GM19023 (cell line): ENCODE results near the gene DCD.
"Not testable (repeated sequence)": the region's sequence is repeated elsewhere in the genome, so short reads cannot be mapped to it uniquely, and the experiment has no call there.

Experiments
- ATAC-seq: cut with Tn5 transposase; IDR thresholded peaks from one replicate; pipeline ENCODE4 v1.9.1; 2021; ENCODE audit warnings: mild to moderate bottlenecking, moderate library complexity; ENCODE audit not compliant: unreplicated experiment

DCD gene

DNA sequence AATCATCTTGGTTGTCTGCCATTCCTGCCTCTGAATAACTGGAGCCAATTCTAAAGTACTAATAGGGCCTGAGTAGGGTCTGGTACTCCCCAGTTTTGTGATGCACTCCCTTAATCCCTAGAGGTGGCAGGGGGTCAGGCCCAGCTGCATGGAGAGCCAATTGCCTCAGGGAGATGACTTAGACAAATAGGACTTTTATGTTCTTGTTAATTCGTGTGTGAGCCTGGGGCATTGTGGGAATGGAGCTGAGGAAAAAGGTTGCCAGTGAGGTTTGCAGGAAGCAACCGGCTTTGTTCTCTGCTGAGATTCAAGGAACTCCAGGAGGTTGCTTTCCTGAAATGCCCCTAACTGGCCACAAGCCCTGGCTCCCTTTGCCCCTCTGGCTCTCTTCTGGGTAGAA is 6.8 kb upstream of the DCD start:
- ATAC-seq: no peak

DNA sequence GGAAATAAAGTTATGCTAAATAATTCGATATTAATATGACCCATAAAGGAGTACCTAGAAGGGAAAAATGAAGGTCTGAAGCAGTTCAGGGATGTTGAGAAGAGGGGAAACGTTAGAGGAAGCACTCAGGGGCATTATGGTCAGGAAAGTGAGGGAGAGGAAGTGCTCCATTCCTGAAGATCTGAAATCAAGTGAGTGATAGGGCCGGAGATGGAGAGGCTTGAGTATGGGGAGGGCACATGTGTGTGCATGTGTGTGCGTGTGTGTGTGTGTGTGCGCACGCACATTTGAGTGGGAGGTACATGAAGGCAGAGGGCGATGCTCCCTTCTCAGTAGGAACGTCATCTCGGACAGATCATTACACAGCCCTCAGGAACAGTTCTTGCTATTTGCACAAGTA is 4.9 kb upstream of the DCD start:
- no peak for ATAC-seq

DNA sequence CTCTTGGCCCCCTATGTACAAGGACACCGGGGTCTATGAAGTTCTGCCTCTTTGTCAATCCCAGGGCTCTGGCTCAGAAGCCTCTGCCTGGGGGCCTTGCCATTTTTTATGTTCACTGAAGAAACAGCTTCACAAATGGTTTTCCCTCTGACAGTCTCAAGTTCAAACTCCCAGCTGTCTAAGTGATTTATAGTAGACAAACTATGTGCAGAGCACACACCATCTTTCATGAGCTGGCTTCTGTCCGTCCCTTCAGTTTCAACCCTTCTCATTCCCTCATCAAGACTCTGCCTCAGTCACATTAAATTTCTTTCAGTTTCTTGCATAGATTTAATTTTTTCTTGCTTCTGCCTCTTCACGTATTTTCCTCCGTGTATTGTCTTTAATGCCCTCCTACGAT is 2.7 kb upstream of the DCD start:
- no peak for ATAC-seq

DNA sequence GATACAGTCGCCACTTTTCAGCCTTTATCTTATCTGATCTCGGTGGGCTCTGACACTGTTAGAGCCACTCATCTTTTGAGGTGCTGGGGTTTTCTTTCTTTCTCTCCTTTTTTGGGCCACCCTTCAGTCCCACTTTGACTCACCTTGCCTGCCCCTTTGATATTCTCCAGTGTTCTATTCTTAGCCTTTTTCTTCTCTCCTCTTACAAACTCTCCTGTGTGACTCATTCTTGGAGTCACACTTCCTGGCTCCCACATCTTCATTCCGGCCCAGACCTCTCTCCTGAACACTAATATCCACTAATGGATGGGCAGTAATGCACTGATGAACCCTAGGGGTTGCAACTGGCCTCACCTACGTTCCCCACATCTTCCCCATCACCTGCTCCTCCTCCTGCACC is 2.2 kb upstream of the DCD start:
- ATAC-seq: no peak

DNA sequence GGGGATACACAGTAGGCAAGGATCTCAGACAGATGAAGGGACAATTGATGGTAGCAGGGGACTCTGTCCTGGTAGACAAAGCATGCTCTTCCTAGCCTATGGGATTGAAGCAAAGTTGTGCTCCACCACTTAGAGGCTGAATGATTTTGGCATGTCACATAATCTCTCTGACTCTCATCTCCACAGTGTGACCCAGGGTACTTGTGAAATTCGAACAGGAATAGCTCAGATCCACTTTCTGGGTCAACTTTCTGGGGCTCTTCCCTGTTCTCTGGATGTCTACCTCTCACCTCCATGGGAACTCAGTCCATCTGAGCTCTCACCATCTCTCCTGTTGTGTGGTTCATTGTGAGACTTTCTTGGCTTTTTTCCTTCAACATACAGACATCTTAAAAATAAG is 1.7 kb upstream of the DCD start:
- no peak for ATAC-seq

DNA sequence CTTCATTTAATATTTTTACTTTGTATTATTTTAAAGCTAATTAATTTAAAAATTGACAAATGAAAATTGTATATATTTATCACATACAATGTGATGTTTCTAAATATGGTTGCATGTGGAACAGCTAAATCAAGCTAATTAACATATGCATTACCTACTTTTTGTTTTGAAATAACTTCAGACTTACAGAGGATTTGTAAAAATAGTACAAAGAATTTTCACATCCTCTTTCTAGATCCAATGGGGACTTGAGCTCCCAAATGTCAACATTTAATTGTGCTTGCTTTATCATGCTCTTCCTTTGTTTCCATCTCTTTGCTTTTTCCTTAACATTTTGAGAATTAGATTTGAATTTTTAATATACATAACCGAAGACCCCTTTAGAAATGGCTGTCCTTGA is 6.6 kb downstream of the DCD start:
- ATAC-seq: no peak

DNA sequence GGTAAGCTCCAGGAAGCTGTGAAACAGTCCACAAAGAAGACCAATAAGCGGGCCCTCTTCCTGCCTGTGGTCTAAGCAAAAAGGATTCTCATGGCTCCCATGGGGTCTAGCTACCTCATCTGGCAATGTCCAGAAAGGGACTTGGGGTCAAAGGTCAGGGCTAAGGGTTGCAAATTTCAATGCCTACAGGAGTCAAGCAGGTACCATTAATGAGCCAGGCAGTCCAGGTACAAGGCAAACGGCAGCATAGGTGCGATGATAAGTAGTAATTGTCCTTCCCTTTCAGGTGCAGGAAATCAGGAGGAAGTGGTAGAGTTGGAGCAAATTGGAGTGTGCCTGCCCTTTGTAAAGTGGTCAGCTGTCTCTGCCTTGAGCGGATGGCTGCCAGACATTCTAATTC is 7.1 kb downstream of the DCD start:
- no peak for ATAC-seq

DNA sequence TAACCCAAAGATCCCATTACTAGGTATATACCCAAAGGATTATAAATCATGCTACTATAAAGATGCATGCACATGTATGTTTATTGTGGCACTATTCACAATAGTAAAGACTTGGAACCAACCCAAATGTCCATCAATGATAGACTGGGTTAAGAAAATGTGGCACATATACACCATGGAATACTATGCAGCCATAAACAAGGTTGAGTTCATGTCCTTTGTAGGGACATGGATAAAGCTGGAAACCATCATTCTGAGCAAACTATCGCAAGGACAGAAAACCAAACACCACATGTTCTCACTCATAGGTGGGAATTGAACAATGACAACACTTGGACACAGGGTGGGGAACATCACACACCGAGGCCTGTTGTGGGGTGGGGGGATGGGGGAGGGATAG is 9.1 kb downstream of the DCD start:
- not testable (repeated sequence) for ATAC-seq

DNA sequence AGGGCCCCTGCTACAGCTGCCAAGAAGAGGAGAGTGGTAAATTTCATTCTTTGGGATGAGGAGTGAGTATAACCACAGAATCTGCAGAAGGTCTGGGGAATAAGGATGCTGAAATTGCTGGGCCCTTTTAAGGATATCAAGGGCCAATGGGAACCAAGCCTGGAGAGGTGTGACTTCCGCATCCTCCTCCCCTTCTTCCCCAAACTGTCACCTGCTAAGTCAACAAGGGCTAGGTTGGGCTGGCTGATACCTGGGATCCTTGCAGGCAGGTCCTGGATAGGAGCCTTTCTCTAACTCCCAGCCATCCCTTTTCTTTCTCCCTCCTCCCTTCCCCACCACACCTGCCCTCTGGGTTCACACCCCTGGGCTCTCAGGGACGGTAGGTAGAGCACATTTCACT is 13.4 kb downstream of the DCD start, which contains the start of gene LACRT:
TSS of gene LACRT (minus strand) at position 101 of the 400 bp plus-strand sequence. CDS start at position 47, 54 bp downstream.
- ATAC-seq: no peak

DNA sequence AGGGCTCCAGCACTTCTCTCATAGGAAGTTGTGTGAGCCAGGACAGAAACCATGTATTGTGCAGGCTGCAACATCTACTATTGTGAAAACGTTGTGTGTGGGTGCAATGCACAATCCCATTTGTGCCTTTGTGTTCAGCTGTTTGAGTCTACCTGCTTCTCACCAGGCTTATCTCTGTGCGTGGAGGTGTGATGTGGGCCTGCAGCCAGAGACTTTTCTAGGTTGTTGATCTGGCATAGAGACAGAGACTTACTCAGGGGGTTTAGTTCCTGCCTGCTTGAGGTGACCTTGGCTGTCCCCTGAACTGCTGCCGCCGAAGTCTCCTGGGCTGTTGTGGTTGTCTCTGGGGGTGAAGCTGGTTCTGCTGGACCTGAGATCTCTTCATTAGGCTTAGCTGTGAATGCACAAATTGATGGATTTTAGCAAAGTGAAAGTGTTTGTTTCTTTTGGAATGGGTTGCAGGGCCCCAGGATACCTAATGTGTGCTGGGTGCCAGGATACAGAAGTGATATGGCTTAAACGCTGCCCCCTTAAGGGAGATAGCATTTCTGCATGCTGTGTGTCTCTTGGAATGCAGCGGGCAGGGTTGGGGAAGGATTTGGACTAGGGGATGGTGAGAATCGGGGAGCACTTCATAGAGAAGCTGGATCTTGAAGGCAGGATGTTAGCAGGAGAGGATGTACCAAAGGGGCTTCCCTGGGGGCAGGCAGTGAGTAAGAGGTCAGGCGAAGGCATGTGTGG is 16.0 kb downstream of the DCD start:
- no peak for ATAC-seq

DNA sequence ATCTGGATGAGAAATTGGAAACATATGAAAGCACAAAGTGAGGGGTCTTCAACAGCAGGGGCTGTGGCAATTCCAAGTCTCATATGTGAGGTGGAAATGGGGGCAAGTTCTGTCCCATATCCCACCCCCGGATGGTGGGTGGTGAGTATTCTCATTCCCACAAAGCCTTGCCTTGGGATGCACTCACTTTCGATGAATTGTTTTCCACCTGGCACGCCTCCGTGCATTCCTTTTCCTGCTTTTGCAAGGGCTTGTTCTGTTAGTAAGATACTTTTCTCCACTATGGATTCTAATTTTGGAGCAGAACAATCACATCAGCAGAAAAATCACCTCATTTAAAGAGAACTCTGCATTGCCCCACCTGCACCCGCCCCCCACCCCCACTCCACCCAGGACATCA is 16.6 kb downstream of the DCD start:
- ATAC-seq: no peak

DNA sequence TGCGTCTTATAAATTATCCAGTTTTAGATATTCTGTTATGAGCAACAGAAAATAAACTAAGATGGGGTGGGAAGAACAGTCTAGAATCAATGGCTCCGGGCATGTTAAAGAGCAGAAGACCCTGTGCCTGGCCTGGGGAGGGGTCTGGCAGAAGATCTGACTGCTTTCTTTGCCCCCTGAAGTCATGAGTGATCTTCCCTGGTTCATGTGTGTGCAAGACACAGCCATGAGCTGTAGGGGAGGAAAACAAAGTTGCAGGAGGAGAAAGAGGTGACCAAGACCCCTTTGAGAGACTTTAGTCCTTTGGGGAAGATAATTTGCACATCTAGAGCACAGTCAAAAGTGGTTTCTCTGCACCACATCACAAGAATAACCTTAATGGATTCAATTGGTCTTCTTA is 18.2 kb downstream of the DCD start:
- ATAC-seq: no peak

DNA sequence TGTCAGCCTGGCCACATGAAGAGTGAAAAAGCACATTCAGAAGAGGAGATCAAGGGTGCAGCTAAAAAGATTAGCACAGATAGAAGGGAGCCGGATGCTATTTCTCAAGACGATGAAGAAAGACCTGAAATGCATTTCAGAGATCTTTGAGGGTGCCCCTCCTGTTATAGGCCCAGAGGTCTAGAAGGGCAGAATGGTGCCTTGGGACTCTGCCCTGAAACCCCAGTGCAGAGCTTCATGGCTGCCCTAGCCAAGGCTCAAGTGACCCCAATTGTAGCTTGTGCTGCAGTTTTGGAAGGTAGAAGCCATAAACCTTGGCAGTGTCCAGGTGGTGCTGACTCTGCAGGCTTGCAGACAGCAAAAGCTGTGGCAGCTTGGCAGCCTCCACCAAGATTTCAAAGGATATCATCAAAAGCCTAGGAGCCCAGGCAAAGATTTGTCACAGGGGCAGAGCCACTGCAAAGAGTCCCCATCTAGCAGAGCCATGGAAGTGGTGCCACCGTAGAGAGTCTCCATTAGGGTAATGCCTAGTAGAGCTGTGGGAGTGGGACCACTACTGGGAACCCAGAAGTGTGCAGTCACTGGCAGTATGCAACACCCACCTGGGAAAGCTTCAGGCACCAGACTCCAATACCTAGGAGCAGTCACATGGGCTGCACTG is 19.8 kb downstream of the DCD start:
- no peak for ATAC-seq

DNA sequence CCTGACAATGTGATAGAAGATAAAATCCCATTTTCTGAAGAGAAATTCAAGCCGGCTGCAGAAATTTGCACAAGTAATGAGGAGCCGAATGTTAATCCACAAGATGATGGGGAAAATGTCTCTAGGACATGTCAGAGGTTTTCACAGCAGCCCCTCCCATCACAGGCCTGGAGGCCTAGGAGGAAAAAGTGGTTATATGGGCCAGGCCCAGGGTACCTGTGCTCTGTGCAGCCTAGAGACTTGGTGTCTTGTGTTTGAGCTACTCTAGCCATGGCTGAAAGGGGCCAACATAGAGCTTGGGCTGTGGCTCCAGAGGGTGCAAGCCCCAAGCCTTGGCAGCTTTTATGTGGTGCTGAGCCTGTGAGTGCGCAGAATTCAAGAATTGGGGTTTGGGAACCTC is 20.9 kb downstream of the DCD start:
- ATAC-seq: no peak

DNA sequence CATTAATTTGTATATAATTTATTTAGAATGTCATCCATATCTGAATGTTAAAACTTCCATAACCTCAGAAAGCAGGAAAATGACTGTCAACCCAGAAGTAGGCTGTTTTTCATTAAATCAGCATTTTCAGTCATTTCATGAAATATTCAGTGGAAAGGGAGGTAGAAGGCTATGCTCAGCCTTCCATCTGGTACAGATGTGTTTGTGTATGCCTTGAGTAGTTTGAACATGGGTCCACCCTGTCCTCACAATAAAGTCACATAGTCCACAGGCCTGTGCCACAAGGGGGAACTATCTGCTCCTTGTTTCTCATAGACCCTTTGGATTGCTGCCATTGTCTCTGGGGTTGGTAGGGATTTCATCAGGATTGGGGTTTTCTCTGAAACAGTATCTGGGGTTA is 22.6 kb downstream of the DCD start:
- ATAC-seq: no peak

DNA sequence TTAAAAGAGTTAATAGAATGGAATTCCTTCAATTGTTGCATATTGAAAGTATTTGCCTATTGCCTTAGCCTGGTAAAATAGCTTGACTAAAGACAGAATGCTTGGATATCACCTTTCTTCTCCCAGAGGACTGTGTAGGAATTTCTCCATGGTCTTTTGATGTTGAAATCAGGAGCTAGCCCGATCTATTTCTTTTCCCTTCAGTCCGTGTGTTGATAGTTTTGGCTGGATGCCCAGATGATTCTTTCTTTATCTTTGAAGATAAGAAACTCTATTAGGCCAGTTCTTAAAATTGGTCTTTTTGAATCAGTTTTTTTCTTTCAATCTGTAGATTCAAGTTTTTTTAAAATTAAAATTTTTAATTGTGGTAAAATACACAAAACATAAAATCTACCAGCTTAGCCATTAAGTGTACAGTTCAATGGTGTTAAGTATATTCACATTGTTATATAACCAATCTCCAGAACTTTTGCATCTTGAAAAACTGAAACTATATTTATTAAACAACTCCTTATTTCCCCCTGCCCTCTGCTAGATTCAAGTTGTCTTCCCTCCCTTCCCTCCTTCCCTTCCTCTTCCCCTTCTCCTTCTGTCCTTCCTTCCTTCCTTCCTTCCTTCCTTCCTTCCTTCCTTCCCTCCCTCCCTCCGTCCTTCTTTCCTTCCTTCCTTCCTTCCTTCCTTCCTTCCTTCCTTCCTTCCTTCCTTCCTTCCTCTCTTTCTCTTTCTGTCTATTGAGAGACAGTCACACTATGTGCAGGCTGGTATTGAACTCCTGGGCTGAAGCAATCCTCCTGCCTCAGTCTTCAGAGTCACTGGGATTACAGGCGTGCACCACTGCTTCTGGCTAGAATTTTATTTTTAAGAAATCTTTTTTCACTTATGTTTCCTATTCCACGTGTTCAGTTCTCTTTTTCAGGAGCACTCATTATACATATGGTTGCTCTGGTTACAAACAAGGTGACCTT is 23.6 kb downstream of the DCD start:
- no peak for ATAC-seq

DNA sequence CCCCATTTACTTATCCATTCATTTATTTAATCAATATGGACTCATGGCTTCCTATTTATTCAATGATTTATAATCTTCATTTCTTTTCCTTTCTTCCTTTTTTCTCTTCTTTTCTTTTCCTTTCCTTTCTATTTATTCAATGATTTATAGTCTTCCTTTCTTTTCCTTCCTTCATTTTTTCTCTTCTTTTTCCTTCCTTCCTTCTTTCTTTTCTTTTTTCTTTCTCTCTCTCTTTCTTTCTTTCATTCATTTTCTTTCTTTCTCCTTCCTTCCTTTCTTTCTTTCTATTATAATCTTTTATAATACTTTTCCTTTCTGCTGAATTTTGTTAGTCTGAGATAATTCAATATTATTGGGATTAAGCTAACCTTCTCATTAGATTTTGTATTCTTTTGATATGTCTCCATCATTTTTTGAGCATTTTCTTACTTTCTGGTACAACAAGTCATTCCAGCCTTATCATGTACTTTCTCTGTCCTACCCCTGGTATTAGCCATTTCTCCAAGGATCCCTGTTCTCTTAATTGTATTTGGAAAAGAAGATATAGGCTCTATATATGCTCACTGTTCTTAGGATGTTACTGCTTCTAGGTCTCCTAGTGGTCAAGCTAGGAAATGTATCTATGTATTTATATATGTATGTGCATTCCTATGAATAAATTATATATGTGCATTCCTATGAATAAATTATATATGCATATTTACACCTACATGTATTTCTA is 25.5 kb downstream of the DCD start:
- ATAC-seq: no peak

DNA sequence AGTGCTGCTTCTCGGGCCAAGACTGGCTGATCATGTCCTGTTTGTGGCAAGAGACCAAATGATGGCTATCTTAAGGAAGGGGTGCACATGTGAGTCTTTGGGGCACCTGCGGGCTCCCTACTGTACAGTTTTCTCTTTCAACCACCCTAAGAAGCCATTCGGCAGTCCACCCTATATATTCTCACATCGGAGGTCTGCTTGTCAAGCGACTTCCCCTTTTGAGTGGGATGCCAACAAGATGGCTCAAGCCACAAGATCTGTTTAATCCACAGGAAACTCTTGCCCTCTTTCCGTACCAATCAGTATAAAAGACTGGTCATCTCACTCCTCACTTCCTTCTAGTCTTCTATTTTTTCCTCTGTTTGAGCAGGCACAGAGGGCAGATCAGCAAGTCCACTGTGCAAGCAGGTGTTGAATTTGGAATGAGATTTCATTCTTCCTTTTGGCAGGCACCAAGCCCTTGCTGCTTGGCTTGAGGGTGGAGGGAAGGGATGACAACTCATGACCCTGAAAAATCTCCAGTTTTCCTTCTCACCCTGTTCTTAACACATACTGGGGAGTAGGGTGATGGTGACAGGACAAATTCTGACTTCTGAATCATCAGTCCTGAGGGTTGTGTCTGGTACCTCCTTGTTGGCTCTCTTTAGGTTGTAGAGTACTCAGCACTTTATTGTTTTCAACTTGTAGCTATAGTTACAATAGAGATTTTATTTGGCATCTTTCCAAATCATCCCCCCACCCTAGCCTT is 31.1 kb downstream of the DCD start:
- no peak for ATAC-seq

DNA sequence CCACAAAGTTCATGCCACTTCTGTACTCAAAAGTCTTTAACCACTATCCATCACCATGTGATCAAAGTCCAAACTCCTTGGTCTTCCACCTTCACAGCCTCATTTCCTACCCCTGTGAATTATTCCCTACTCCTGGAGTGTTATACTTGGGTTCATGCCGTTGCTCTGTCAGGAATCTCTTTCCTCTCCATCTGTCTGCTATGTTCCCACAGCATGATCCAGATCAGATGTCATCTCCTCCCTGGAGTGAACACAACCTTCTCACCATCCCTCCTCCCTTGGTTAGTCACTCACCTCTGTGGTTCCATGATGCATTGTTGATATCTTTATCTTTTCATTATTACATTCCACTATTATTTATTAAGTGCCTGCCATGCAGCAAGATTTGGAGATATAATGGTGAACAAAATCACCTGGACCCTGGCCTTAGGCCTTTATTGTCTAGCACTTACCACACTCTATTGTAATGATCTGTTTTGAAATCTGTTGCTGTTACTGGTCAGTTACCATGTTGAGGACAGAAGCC is 35.9 kb downstream of the DCD start:
- ATAC-seq: no peak

DNA sequence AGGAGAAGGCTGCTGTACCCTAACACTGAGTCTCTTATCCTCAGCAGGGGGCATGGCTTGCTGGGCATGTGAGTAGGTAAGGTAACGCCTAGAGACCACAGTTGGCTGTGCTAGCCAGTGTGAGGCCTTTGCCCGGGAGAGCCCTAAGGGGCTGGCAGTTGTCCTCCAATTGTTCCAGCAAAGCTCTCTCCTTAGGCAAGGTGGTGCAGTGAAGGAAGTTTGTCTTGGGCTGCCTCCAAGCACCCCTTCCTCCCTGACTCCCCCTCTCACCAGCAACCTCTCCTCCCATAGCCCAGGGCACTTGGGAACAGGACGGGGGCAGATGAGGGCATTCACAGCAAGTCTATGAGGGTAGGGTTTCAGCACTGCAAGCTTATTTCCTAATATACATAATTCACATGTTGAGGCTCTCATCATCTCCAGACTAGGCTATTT is 36.4 kb downstream of the DCD start:
- ATAC-seq: no peak
